Loucy (cell line): ENCODE results near the gene NBEA.

Experiments used
- H2AFZ ChIP-seq: fragments of 200-600 bp; sonication (generic); 2 replicates; pipeline ENCODE4 v1.6.0; 2016; ENCODE audit warnings: antibody characterized with exemption, mild to moderate bottlenecking, low read length, moderate library complexity
- H3F3A ChIP-seq: fragments of 200-600 bp; 2 replicates; pipeline ENCODE4 v1.6.0; 2016; ENCODE audit warnings: antibody characterized with exemption, low read depth, mild to moderate bottlenecking
- H3K27me3 ChIP-seq: fragments of 200-600 bp; sonication (generic); 2 replicates; pipeline ENCODE4 v1.6.1; 2014; ENCODE audit warnings: low read length, mild to moderate bottlenecking; ENCODE audit not compliant: insufficient read depth, poor library complexity, severe bottlenecking
- H3K36me3 ChIP-seq: fragments of 200-600 bp; sonication (generic); 2 replicates; pipeline ENCODE4 v1.6.1; 2016; ENCODE audit warnings: low read length; ENCODE audit not compliant: insufficient read depth
- H3K4me1 ChIP-seq: fragments of 200-600 bp; sonication (generic); 2 replicates; pipeline ENCODE4 v1.5.1; 2014; ENCODE audit warnings: low read length, mild to moderate bottlenecking; ENCODE audit not compliant: insufficient read depth, poor library complexity, severe bottlenecking
- H3K4me2 ChIP-seq: fragments of 200-600 bp; sonication (generic); 2 replicates; pipeline ENCODE4 v1.6.0; 2014; ENCODE audit warnings: antibody characterized with exemption, low read length, low read depth, mild to moderate bottlenecking; ENCODE audit not compliant: poor library complexity, severe bottlenecking
- H3K4me3 ChIP-seq: fragments of 200-600 bp; sonication (generic); 2 replicates; pipeline ENCODE4 v1.5.1; 2014; ENCODE audit warnings: low read length, mild to moderate bottlenecking, mixed read lengths; ENCODE audit not compliant: poor library complexity, severe bottlenecking
- H3K79me2 ChIP-seq: fragments of 200-600 bp; sonication (generic); 2 replicates; pipeline ENCODE4 v1.6.1; 2014; ENCODE audit warnings: low read length; ENCODE audit not compliant: insufficient read depth
- H3K9ac ChIP-seq: fragments of 200-600 bp; sonication (generic); 2 replicates; pipeline ENCODE4 v1.6.0; 2014; ENCODE audit warnings: mild to moderate bottlenecking, low read depth, low read length, moderate library complexity; ENCODE audit not compliant: poor library complexity, severe bottlenecking
- H3K9me2 ChIP-seq: fragments of 200-600 bp; sonication (generic); replicated peaks from 2 replicates; pipeline ENCODE4 v1.6.1; 2016; ENCODE audit warnings: low read depth, low read length, mixed read lengths
- H3K9me3 ChIP-seq: fragments of 200-600 bp; sonication (generic); 2 replicates; pipeline ENCODE4 v1.6.1; 2014; ENCODE audit warnings: mild to moderate bottlenecking, antibody characterized with exemption, low read length, low read depth; ENCODE audit not compliant: insufficient read depth
- H4K20me1 ChIP-seq: fragments of 200-600 bp; sonication (generic); 2 replicates; pipeline ENCODE4 v1.6.0; 2014; ENCODE audit warnings: antibody characterized with exemption, low read length, mild to moderate bottlenecking; ENCODE audit not compliant: insufficient read depth, poor library complexity, severe bottlenecking
- CTCF ChIP-seq: fragments of 200-600 bp; sonication (generic); conservative IDR thresholded peaks from 2 replicates; pipeline ENCODE4 v1.5.1; 2014; ENCODE audit warnings: mild to moderate bottlenecking, antibody characterized with exemption, low read length
- EZH2phosphoT487 ChIP-seq: fragments of 200-600 bp; IDR thresholded peaks from 2 replicates; pipeline ENCODE4 v1.6.1; 2018; ENCODE audit warnings: antibody characterized with exemption, mild to moderate bottlenecking, moderate library complexity, borderline replicate concordance

The NBEA gene

GRCh38 chr13:35600137-35600536, 658.1 kb downstream of the NBEA start:
- Histone ChIP-seq H3K4me2 (no peak overlapping the region), H3K9me2 (no peaks in the 10 kb centered on the region), H3K9me3 (no peaks in the 10 kb centered on the region), H3K9ac (no peak overlapping the region), H3K36me3 (no peaks in the 10 kb centered on the region), H3F3A (no peaks in the 10 kb centered on the region), H3K4me1 (no peaks in the 10 kb centered on the region), H3K79me2 (no peaks in the 10 kb centered on the region), H3K27me3 (no peaks in the 10 kb centered on the region), H4K20me1 (no peaks in the 10 kb centered on the region), H3K4me3 (no peak overlapping the region), H2AFZ (no peak overlapping the region)
- TF ChIP-seq CTCF (no peak), EZH2phosphoT487 (no peak)

- H3K9me2 ChIP-seq: no peaks in the 10 kb centered on the region
- no peaks in the 10 kb centered on the region for H3K27me3 ChIP-seq
- no peak overlapping the region for H3K4me3 ChIP-seq
- no peaks in the 10 kb centered on the region for H3K9me3 ChIP-seq
- no peaks in the 10 kb centered on the region for H3K79me2 ChIP-seq
- TF ChIP-seq CTCF (no peak), EZH2phosphoT487 (no peak)
- H2AFZ ChIP-seq: no peak overlapping the region
- no peak overlapping the region for H3K9ac ChIP-seq
- no peak overlapping the region for H3K4me2 ChIP-seq
- no peaks in the 10 kb centered on the region for H3K36me3 ChIP-seq
- H3K4me1 ChIP-seq: no peaks in the 10 kb centered on the region
- H4K20me1 ChIP-seq: no peaks in the 10 kb centered on the region
- H3F3A ChIP-seq: no peaks in the 10 kb centered on the region
These were observed 661.7 kb downstream of the NBEA start for GRCh38 chr13:35603593-35604285.

- Histone ChIP-seq H3K36me3 (no peaks in the 10 kb centered on the region), H3F3A (no peaks in the 10 kb centered on the region), H3K27me3 (no peaks in the 10 kb centered on the region), H3K9me2 (no peaks in the 10 kb centered on the region), H3K4me3 (no peak overlapping the region), H2AFZ (no peak overlapping the region), H3K9ac (no peak overlapping the region), H3K4me1 (peaks cover 13% of the 10 kb centered on the region), H3K9me3 (no peaks in the 10 kb centered on the region), H3K79me2 (no peaks in the 10 kb centered on the region), H3K4me2 (no peak overlapping the region), H4K20me1 (no peaks in the 10 kb centered on the region)
- TF ChIP-seq CTCF: no peak
- no peak for TF ChIP-seq EZH2phosphoT487
These were observed 672.6 kb downstream of the NBEA start for GRCh38 chr13:35614666-35615065.
